NCI-H2107 (cell line): ENCODE data around the gene CDKL2.
"Not testable (repeated sequence)": the region's sequence is repeated elsewhere in the genome, so short reads cannot be mapped to it uniquely, and the experiment has no call there.

Experiments
- DNase-seq: peaks from one replicate; lab custom pipeline; 2025; lab: John Stamatoyannopoulos, UW

The CDKL2 gene

DNA sequence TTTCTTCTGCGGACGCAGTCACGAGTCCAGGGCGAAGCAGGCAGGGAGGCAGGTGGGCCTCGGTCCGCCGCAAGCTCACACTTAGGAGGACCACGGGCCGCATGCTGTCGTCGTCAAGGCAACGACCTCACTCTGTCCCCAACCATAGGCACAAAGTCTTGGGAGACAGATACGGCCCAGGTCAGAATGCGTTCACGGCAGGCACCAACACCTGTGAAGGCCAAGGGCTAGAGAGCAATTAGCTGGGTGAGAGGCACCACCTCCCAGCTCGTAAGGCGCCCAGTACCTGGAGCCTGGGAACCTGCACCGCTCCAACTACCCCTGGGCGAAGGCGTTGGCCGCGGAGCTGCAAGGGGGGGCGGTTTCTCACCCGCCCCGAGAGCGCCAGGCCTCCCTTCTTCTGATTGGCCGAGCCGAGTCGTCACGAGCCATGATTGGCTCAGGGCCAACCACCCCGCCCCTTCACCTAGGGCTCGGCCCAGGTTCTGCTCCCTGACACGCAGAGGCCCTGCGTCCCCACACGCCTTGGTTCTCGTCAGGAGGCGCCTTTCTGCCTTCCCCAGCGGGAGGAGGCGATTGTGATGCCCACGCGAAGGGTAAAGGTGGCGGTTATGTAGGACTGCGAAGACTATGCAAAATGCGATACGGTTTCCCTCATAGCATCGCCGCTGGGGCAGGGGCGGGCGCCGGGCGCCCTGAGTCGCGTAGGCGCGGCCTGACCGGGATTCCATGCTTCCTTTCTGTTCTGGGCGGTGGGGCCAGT is at the start of gene CDKL2:
TSS of gene CDKL2 (minus strand) at position 355 of the 763 bp plus-strand sequence. CDS start 4,540 bp downstream, outside the sequence.
- peak; percentile 52 for DNase-seq

GRCh38 chr4:75678965-75679364 is 48.6 kb upstream of the CDKL2 start:
- no peak for DNase-seq

- DNase-seq, result no peak
These were observed 48.1 kb upstream of the CDKL2 start for GRCh38 chr4:75678473-75678872.

- DNase-seq, result no peak
These were observed 44.7 kb upstream of the CDKL2 start for GRCh38 chr4:75675004-75675531.

- DNase-seq, result no peak
These were observed 43.6 kb upstream of the CDKL2 start for GRCh38 chr4:75673959-75674328.

DNA sequence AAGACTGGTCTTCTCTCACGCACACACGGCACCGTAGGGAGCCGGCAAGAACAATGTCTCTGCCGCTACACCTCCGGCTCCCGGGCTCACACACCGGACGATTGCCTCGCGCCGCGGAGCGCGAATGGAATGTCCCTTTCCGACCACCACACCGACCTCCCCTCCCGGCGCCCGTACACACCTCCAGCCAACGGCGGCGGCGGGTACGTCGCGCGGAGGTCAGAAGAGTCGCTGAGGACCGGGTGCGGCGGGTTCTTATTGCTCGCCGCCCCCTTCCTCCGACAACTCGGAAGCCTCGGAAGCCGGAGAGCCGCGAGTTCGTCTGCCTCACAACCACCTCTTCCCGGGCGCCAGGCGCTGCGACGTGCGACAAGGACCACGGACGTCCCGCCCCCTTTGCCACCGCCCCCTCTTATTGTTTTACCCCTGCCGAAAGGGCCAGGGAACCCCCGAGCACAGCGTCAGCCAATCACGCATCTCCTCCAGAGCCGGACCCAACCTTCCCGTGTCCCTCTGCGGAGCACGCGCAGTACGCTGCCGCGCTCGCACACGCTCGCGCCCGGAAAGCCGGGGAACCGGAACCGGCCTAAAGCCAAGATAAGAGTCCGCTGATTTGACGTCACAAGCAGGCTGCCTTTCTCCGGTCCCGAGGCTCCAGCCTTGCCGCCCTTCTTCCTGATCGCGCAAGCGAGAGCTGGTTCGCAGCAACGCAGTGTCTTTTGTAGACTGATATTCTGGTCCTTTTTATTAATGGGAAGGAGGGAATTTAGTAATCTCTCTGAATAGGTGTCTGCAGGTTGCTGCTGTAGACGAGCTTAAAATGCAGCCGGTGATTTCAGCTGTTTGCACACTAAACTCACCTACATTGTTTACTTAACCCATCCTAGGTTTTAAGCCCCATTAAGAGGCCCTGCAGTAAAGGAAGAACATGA is 43.0 kb upstream of the CDKL2 start, which contains the start of gene G3BP2:
TSS of gene G3BP2 (minus strand) at position 385 of the 932 bp plus-strand sequence. CDS start 11,386 bp downstream, outside the sequence.
- peak; percentile 91 for DNase-seq

DNA sequence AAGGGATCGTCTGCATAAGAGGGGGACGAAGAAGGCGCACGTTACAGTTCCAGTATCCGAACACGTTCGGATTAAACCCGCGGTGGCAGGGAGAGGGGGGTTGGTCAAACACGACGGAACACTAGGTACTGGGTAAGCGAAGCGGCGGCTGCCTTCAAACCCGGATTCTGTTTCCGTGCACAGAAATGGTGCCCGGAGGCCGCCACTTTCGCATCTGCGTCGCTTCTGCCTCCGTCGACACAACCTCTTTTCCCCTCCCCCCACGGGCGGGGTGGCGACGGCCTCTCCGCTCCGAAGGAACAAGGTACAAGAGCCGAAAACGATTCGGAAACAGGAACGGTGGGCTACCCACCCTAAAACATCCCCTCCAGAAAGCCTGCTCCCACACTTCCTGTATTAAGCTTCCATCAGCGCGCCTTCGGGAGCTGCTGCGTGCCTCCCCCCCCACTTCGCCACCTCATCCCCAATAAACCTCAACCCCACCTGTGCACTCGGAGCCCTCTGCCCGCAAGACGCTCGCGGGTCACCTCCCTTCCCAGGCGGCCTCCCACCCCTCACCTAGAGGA is 42.2 kb upstream of the CDKL2 start:
- DNase-seq, result no peak

DNA sequence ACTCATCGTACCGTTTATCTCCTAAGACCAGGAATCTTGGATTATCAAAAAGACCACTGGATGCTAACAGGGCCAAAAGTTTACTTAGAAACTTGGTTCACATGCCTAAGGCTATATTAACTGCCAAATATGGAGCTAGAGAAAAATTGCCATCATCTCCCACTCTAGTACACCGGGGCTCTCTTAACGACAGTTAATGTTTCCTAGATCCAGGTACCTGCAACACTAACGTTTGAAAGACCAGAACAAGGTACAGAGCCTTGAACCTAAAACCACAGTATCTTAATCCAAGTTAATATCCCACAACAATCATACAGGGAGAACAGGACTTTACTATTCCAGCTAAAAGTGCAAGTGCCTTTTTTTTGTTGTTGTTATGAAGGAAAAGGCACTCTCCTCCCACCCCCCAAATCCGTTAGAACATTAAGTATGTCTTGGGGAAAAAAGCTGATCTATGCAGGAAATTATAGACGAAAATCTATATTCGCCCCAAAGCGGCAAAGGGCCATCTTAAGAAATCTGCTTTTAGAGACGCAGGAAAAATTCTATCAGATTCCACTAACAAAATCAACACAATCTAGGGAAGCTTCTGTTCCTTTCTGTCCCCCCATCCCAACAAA is 41.6 kb upstream of the CDKL2 start:
- DNase-seq, result no peak

DNA sequence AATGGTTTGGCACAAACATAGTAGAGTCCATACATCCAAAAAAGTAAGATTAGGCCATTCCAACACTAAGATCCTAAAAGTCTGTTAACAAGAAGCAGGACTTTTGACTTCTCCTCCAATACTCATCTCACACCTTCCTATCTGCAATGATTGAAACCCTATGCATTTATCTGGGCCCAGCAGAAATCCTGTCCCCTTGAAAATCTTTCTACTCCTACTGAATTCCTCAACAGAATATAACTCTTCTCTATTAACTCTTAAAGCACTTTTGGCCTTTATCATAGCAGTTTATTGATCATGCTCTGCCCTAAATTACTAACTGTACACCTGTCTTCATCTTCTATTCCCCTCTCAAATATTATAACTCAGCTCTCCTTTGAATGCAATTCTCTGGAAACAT is 38.3 kb upstream of the CDKL2 start:
- DNase-seq, result no peak

DNA sequence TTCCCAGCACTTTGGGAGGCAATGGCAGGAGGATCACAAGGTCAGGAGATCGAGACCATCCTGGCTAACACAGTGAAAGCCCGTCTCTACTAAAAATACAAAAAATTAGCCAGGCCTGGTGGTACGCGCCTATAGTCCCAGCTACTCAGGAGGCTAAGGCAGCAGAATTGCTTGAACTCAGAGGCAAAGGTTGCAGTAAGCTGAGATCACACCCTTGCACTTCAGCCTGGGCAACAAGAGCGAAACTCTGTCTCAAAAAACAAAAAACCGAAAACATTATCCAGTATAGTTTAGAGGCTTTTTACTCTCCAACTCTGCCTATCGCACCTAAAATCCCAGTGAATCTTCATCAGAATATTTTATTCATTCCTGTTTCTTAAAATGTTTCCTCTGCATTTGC is 37.3 kb upstream of the CDKL2 start:
- DNase-seq, result not testable (repeated sequence)

GRCh38 chr4:75666299-75666698 is 36.0 kb upstream of the CDKL2 start:
- DNase-seq, result no peak

DNA sequence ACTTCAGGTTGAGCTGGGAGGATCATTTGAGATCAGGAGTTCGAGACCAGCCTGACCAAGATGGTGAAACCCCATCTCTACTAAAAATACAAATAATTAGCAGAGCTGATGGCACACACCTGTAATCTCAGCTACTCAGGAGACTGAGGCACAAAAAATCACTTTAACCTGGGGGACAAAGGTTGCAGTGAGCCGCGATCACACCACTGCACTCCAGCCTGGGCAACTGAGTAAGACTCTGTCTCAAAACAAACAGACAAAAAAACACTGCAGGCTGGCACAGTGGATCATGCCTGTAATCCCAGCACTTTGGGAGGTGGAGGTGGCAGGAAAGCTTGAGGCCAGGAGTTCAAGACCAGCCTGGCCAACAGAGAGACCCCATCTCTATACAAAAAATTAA is 34.3 kb upstream of the CDKL2 start:
- DNase-seq, result not testable (repeated sequence)

- DNase-seq, result no peak
These were observed 32.3 kb upstream of the CDKL2 start for GRCh38 chr4:75662626-75663025.

GRCh38 chr4:75660491-75660890 is 30.2 kb upstream of the CDKL2 start:
- no peak for DNase-seq

DNA sequence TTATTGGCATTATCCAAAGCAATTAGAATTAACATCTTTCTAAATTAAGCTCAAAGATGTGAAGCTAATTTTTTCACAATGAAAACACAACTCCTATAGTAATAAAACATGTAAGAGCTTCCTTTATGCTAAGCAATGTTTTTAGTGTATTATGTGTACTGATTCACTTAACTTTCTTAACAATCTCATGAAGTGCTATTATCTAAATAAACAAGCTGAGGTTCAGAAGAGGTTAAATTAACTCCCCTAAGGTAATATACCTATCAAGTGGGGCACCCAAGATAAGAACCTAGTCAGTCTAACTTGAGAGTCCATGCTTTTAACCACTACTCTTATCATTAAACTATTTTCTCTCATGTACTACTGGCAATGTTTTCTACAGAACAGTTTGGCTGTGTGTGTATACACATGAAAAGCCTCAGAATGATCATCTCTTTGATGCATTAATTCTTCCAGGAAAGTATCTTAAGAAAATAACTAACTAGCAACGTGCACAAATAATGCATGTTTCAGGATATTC is 29.2 kb upstream of the CDKL2 start:
- no peak for DNase-seq

- DNase-seq, result no peak
These were observed 28.5 kb upstream of the CDKL2 start for GRCh38 chr4:75658876-75659275.

GRCh38 chr4:75655562-75655961 is 25.2 kb upstream of the CDKL2 start:
- no peak for DNase-seq

DNA sequence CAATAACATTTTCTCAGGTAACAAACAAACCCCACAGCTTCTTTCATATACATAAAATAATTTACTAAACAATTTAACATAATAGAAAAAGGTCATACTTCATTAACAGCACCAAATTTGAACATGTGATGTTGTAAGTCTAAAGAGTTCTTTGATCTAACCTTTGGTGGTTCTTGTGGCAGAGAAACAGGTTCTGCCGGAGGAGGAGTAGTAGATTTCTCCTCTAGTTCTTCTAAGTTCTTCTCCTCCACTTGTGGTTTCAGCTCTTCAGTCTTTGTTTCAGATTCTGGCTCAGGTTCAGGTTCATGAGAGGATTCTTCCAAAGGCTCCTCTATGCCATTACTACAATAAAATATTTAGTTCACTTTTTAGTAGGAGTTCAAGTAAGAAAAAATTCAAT is 24.6 kb upstream of the CDKL2 start:
- DNase-seq, result no peak

DNA sequence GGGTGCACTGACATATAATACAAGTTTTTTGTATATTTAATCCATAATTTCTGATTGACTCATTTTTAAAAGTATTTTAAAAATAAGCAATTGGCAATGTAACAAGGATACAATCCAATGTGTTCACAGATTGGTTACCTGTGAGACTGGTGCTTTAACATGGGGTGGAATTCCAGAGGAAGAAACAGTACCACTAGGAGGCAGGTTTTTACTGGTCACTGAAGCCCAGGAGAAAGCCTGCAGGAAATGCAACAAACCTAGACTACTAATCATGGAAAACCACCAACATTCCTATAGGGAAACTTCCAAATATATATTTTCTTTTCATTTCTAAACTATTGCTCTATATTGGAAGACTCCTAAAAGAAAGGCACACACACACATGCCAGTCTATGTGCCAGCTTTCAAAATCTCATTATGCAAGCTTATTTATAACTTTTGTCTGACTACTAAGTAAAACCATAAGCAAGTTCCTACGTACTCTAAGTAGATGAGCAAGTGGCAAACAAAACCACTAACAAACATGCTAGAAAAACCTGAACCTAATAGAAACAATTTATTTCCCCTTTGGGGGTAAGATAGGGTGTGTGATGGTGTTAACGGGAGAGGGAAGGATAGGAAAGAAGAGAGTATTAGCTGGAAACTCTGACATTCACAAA is 23.6 kb upstream of the CDKL2 start:
- DNase-seq, result no peak

DNA sequence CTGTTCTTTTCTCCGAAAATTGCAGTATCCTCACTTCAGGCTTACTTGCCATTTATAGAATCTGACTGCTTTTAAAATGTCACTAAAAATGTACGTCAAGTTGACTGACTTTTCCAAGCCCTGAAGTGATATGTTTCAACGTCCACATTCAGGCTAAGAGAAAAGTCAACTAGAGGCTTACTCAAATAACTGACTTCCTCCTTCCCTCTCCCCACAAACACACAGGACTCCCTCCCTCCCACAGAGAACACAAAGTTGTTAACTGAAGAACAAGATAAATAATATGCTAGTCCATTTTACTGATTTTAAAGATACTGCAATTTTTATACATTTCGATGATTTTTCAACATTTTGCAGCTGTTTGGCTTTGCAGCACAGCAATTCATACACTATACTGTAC is 13.8 kb upstream of the CDKL2 start:
- DNase-seq, result no peak

DNA sequence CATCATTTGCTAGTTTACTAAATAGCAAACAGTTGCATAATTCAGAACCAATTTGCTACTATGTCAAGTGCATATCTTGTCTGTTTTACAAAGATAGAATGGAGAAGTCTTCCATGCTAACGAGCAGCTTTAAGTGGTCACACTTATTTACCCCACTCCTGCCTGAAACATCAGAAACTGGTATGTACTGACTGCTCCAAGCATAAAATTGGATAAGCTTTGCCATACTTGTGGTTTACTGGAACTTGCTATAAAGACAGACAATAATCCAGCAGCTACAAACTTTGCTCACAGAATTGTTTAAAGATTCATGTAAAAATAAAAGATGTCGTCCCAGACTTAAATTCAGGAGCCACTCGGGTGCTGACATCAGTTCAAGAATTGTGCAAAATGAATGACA is 13.3 kb upstream of the CDKL2 start:
- no peak for DNase-seq
